DOHH2 (cell line): ENCODE data around the gene ENOX1.

ENCODE experiments used
- H3F3A ChIP-seq: fragments of 200-600 bp; sonication (generic), shearing (Covaris generic); 2 replicates; pipeline ENCODE4 v1.6.0; 2016; ENCODE audit warnings: antibody characterized with exemption, mild to moderate bottlenecking; ENCODE audit not compliant: control insufficient read depth, insufficient read depth
- H3K27ac ChIP-seq: fragments of 200-600 bp; sonication (generic); 2 replicates; pipeline ENCODE4 v1.5.1; 2014; ENCODE audit warnings: low read depth, mild to moderate bottlenecking, low read length, moderate library complexity
- H3K27me3 ChIP-seq: fragments of 200-600 bp; sonication (generic); 2 replicates; pipeline ENCODE4 v1.6.1; 2014; ENCODE audit warnings: mild to moderate bottlenecking, low read length, mixed read lengths; ENCODE audit not compliant: control insufficient read depth
- H3K36me3 ChIP-seq: fragments of 200-600 bp; sonication (generic); 2 replicates; pipeline ENCODE4 v1.6.1; 2014; ENCODE audit warnings: mild to moderate bottlenecking, low read length, moderate library complexity, mixed read lengths; ENCODE audit not compliant: control insufficient read depth
- H3K4me1 ChIP-seq: fragments of 200-600 bp; sonication (generic); 2 replicates; pipeline ENCODE4 v1.6.1; 2014; ENCODE audit warnings: mild to moderate bottlenecking, low read length, mixed read lengths; ENCODE audit not compliant: control insufficient read depth
- H3K4me2 ChIP-seq: fragments of 200-600 bp; sonication (generic); 2 replicates; pipeline ENCODE4 v1.6.0; 2014; ENCODE audit warnings: mild to moderate bottlenecking, low read length, moderate library complexity
- H3K4me3 ChIP-seq: fragments of 200-600 bp; sonication (generic); 2 replicates; pipeline ENCODE4 v1.5.1; 2014; ENCODE audit warnings: mild to moderate bottlenecking, low read length, mixed read lengths
- H3K79me2 ChIP-seq: fragments of 200-600 bp; sonication (generic); 2 replicates; pipeline ENCODE4 v1.6.1; 2014; ENCODE audit warnings: mild to moderate bottlenecking, low read length, mixed read lengths; ENCODE audit not compliant: control insufficient read depth
- H3K9me2 ChIP-seq: fragments of 200-600 bp; sonication (generic); replicated peaks from 2 replicates; pipeline ENCODE4 v1.6.1; 2014; ENCODE audit warnings: mild to moderate bottlenecking, low read length, mixed read lengths; ENCODE audit not compliant: control insufficient read depth
- H3K9me3 ChIP-seq: fragments of 200-600 bp; sonication (generic); 2 replicates; pipeline ENCODE4 v1.6.1; 2014; ENCODE audit warnings: antibody characterized with exemption, low read length, mixed read lengths; ENCODE audit not compliant: control insufficient read depth, insufficient read depth
- H4K20me1 ChIP-seq: fragments of 200-600 bp; sonication (generic); 2 replicates; pipeline ENCODE4 v1.6.0; 2014; ENCODE audit warnings: low read depth, mild to moderate bottlenecking, antibody characterized with exemption, low read length, moderate library complexity; ENCODE audit not compliant: control insufficient read depth, insufficient read depth
- EZH2phosphoT487 ChIP-seq: fragments of 200-600 bp; sonication (generic); IDR thresholded peaks from 2 replicates; pipeline ENCODE4 v1.6.1; 2017; ENCODE audit warnings: borderline replicate concordance, mild to moderate bottlenecking, antibody characterized with exemption, low read length, moderate library complexity, mixed read lengths
- TF ChIP-seq, protein P1 (sequence below): fragments of 200-600 bp; sonication (generic); IDR thresholded peaks from one replicate; pipeline ENCODE4 v1.5.1; 2014; ENCODE audit warnings: antibody characterized with exemption, mild to moderate bottlenecking, low read depth, low read length; ENCODE audit not compliant: poor library complexity, severe bottlenecking

The ENOX1 gene

DNA sequence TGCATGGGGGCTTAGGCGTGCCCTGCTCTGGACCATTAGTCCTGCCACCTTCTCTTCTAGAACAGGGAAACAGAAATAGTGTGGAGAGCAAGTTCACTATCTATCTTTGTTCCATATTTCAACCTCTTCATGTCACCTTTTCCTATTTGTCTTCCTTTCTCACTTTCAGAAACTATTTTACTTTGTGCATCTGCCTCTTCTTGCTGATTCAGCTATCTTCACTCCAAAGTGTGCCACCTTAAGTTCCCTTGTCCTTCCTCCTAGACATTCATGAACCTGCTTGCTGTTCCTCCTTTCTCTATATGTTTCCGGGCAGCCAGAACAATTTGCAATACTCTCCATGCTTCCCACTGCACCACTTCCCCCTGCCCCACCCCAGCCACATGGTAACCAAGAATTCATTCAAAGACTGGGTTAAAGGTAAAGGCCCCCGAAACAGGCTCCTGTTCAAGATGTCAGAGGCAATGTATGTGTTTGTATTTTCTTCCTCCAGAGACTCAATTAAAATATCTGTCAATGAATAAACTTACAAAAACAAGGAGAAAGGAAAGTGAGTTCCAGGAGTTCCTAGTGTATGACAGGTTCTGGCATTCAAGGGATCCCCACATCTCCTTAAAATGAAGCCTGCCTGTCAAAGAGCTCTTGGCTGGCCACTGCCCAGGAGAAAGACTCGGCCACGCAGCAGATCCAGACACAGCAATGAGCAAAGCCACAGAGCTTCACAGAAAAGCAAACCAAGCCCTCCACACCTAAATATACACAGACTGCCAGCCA, 495.3 kb downstream of the ENOX1 start:
- H3K4me2 ChIP-seq, result no peak overlapping the region
- H3F3A ChIP-seq, result no peaks in the 10 kb centered on the region
- H3K27ac ChIP-seq, result no peak overlapping the region
- H3K36me3 ChIP-seq, result no peaks in the 10 kb centered on the region
- no peaks in the 10 kb centered on the region for H3K4me1 ChIP-seq
- no peak overlapping the region for H3K4me3 ChIP-seq
- H3K9me2 ChIP-seq, result no peaks in the 10 kb centered on the region
- no peaks in the 10 kb centered on the region for H3K9me3 ChIP-seq
- H3K27me3 ChIP-seq, result 0 out of 2 replicates have a peak, but pooled peaks cover 2% of the 10 kb centered on the region
- H3K79me2 ChIP-seq, result no peaks in the 10 kb centered on the region
- TF ChIP-seq EZH2phosphoT487, result no peak
- TF ChIP-seq, protein P1, sequence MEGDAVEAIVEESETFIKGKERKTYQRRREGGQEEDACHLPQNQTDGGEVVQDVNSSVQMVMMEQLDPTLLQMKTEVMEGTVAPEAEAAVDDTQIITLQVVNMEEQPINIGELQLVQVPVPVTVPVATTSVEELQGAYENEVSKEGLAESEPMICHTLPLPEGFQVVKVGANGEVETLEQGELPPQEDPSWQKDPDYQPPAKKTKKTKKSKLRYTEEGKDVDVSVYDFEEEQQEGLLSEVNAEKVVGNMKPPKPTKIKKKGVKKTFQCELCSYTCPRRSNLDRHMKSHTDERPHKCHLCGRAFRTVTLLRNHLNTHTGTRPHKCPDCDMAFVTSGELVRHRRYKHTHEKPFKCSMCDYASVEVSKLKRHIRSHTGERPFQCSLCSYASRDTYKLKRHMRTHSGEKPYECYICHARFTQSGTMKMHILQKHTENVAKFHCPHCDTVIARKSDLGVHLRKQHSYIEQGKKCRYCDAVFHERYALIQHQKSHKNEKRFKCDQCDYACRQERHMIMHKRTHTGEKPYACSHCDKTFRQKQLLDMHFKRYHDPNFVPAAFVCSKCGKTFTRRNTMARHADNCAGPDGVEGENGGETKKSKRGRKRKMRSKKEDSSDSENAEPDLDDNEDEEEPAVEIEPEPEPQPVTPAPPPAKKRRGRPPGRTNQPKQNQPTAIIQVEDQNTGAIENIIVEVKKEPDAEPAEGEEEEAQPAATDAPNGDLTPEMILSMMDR, result no peak
- H4K20me1 ChIP-seq, result no peaks in the 10 kb centered on the region

DNA sequence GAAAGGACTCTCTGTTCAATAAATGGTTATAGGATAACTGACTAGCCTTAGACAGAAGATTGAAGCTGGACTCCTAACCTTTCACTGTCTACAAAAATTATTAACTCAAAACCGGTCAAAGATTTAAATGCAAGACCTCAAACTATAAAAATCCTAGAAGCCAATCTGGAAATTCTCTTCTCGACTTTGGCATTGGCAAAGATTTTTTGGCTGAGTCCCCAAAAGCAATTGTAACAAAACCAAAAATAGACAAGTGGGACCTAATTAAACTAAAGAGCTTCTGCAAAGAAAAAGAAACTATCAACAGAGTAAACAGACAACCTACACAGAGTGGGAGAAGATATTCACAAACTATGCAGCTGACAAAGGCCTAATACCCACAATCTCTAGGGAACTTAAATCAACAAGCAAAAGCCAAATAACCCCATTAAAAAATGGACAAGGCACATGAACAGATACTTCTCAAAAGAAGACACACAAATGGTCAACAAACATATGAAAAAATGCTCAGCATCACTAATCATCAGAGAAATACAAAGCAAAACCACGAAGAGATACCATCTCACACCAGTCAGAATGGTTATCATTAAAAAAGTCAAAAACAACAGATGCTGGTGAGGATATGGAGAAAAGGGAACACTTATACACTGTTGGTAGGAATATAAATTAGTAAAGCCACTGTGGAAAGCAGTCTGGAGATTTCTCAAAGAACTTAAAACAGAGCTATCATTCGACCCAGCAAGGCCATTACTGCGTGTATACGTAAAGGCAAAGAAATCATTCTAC, 497.1 kb downstream of the ENOX1 start:
- no peaks in the 10 kb centered on the region for H3K4me1 ChIP-seq
- H3K27ac ChIP-seq, result no peak overlapping the region
- no peaks in the 10 kb centered on the region for H3K36me3 ChIP-seq
- TF ChIP-seq, protein P1, result no peak
- TF ChIP-seq EZH2phosphoT487, result no peak
- no peaks in the 10 kb centered on the region for H3F3A ChIP-seq
- no peaks in the 10 kb centered on the region for H4K20me1 ChIP-seq
- H3K27me3 ChIP-seq, result 0 out of 2 replicates have a peak, but pooled peaks cover 2% of the 10 kb centered on the region
- H3K4me3 ChIP-seq, result no peak overlapping the region
- H3K9me2 ChIP-seq, result no peaks in the 10 kb centered on the region
- H3K79me2 ChIP-seq, result no peaks in the 10 kb centered on the region
- H3K4me2 ChIP-seq, result no peak overlapping the region
- H3K9me3 ChIP-seq, result no peaks in the 10 kb centered on the region

DNA sequence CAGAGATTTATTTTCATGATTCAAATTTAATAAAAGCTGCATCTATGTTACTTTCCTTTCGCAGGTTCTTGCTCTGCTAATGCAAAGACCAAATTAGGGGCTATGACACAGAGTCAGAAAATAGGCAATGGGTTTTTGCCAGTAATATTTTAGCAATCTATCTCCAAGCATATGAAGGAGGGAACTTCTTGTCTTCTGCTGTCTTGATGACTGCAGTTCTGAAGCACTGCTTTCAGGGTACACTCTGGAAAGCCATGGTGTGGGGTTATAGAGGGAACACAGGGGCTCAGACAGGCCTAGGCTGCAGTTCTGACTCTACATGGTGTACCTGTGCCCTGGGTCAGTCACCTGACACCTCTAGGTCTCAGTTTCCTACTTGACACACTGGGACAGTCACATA, 500.0 kb downstream of the ENOX1 start:
- H3K9me2 ChIP-seq, result no peaks in the 10 kb centered on the region
- H3K4me1 ChIP-seq, result no peaks in the 10 kb centered on the region
- H3F3A ChIP-seq, result no peaks in the 10 kb centered on the region
- no peak overlapping the region for H3K27ac ChIP-seq
- TF ChIP-seq, protein P1, result no peak
- TF ChIP-seq EZH2phosphoT487, result no peak
- 0 out of 2 replicates have a peak, but pooled peaks cover 2% of the 10 kb centered on the region for H3K27me3 ChIP-seq
- H4K20me1 ChIP-seq, result no peaks in the 10 kb centered on the region
- no peak overlapping the region for H3K4me3 ChIP-seq
- no peaks in the 10 kb centered on the region for H3K9me3 ChIP-seq
- H3K36me3 ChIP-seq, result no peaks in the 10 kb centered on the region
- no peak overlapping the region for H3K4me2 ChIP-seq
- H3K79me2 ChIP-seq, result no peaks in the 10 kb centered on the region
